GM12875 (cell line): ENCODE results near the gene ITFG2.

ENCODE experiments used
- H3K4me3 ChIP-seq: one replicate; pipeline ENCODE4 v1.5.1; 2011; ENCODE audit warnings: low read depth, low read length, control low read depth
- TF ChIP-seq, protein P1 (sequence below): IDR thresholded peaks from 2 replicates; pipeline ENCODE4 v1.5.1; 2011; ENCODE audit warnings: low read depth, mild to moderate bottlenecking, control low read depth, inconsistent platforms, low read length, moderate library complexity, borderline replicate concordance; ENCODE audit not compliant: insufficient read depth

Gene ITFG2

DNA sequence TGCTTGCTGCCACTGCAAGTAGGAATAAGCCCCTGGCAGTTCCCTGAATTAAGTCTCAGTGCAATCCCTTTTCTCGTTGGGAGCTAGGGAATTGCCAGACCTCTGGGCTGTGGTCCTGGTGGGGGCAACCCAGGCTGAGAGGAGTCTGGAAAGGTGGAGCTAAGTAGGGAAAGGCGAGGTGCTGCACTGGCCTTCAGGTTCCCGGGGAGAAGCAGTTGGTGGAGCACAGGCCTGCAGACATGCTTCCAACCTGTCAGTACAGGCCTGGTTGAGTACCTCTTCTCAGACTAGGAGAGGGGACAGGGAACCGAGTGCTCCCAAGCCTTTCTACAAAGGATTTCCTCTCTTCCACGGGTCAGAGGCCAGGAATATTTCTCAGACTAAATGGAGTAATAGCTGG, 20.9 kb downstream of the ITFG2 start:
- no peak overlapping the region for H3K4me3 ChIP-seq
- TF ChIP-seq, protein P1, sequence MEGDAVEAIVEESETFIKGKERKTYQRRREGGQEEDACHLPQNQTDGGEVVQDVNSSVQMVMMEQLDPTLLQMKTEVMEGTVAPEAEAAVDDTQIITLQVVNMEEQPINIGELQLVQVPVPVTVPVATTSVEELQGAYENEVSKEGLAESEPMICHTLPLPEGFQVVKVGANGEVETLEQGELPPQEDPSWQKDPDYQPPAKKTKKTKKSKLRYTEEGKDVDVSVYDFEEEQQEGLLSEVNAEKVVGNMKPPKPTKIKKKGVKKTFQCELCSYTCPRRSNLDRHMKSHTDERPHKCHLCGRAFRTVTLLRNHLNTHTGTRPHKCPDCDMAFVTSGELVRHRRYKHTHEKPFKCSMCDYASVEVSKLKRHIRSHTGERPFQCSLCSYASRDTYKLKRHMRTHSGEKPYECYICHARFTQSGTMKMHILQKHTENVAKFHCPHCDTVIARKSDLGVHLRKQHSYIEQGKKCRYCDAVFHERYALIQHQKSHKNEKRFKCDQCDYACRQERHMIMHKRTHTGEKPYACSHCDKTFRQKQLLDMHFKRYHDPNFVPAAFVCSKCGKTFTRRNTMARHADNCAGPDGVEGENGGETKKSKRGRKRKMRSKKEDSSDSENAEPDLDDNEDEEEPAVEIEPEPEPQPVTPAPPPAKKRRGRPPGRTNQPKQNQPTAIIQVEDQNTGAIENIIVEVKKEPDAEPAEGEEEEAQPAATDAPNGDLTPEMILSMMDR = no peak

DNA sequence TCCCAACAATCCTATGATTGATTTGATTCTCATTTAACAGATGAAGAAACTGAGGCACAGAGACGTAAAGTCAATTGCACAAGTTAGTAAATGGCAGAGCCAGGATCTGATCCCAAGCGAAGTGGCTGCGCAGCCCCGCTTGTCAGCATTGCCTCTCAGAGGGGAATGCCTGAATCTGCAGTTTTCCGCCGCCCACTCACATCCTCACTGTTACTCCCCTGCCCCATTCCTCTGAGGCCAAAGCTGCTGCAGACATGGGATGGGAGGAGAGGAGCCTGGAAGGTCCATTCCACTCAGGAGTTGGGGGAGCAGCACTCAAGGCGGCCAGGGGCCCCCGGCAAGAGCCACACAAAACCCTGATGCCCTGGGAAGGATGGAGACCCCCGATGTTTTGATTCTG, 21.3 kb downstream of the ITFG2 start:
- TF ChIP-seq, protein P1 = no peak
- H3K4me3 ChIP-seq = no peak overlapping the region

DNA sequence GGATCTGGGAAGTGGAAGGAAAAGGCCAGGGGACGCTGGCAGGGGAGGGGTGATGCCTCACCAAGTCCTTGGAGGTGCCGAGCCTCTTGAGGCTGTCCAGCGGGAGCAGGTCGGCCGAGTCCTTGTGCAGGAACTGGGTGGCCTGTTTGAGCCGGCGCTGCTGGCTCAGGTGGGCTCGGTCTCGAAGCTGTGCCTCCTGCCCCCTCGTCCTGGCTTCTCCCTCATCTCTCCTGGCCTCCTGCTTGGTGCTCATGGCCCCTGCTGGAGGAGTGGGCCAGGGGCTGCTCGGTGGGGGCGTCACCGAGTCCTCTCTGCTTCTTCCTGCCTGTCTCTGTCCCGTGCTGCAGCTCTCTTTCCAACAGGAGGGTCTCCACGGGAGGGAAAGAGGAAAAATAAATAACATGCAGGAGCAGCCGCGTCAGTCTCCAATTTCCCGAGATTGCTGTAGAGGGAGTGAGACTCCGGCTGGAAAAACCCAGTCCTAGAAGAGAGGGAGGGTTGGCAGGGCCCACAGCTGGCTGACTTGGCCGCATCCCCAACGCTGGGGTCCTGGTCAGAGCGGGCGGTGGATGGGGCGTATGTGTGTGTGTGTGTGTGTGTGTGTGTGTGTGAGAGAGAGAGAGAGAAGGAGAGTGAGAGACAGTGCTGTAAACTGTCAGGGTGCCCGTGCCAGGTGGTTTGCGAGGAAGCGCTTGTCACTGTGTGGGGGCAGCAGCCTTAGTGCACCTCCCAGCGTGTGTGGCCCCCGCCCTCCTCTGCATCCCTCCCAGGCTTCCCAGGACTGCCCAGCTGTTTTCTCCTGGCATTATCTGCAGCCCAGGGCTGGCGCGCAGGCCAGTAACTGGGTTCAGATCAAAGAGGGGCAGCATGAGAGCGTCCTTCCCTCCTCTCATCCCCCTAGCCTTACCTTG, 22.4 kb downstream of the ITFG2 start, which contains the start of gene NRIP2:
TSS of gene NRIP2 (minus strand) at position 455 of the 911 bp plus-strand sequence. CDS start at position 403, 52 bp downstream.
- H3K4me3 ChIP-seq = no peak within 1 kb of the TSS

DNA sequence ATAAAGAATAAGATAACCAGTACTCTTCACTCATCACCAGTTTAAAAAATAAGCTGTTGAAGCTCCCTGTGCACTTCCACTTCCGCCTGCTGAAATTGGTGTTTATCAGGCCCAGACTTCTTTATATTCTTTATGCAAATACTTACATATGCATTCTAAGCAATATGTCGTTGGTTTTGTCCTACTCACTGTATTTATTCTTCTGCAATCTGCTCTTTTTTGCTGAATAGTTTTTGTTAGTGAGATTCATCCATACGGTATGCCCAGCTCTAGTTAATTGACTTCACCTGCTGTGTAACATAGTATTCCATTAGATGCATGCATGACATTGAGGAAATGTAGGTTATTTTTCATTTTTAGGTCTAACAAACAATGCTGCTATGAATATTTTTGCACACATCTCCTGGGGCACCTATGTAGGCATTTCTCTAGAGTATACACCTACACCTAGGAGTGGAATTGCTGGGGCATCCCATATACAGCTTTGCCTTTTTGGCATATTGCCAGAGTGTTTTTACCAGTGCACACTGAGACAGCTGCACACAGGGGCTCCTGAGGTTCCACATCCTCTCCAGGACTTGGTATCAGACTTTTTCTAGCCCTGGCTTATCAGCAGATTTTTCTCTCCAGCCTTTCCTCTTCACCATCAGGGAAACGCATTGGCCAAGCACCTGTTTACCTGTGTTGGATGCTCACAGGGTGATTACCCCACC, 23.4 kb downstream of the ITFG2 start:
- no peak overlapping the region for H3K4me3 ChIP-seq
- TF ChIP-seq, protein P1 = no peak

More for the DNA sequence above, 22.4 kb downstream of the ITFG2 start, which contains the start of gene NRIP2:
- TF ChIP-seq, protein P1 = no peak

DNA sequence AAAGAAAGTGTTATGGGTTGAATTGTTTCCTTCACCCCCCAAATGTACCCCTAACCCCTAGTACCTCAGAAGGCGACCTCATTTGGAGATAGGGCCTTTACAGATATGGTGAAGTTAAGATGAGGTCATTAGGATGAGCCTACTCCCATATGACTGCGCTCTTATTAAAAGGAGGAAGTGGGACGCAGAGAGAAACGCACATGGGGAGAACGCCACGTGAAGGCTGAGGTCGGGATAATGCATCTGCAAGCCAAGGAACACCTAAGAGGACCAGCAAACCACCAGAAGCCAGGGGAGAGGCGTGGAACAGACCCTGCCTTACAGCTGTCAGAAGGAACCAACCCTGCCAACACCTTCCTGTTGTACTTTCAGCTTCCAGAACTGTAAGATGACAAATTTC, 24.1 kb downstream of the ITFG2 start:
- TF ChIP-seq, protein P1 = no peak
- no peak overlapping the region for H3K4me3 ChIP-seq

DNA sequence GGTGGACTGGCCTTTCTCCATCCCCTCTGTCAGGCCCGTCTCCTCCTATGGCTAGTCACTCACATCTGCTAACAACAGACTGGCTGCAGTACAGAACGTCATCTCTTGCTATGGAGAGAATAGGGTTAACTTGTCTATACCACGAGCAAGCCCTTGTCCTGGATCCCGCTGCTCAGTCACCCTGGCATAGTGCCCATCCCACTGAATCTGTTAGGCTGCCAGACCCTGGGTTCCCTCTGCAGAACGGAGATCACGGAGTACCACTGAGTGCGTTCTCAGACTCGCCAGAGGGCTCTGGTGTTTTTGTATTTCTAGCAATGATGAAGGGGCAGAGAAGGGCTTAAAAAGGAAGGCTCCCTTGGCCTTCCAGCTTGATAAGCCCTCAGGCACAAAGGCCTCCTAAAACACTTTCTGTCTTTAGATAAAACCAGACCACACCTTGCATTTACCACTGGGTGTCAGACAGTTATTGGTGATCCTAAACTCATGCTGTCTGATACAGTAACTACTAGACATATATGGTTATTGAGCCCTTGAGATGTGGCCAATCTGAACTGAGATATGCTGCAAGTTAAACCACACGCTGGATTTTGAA, 28.7 kb downstream of the ITFG2 start:
- TF ChIP-seq, protein P1 = no peak
- H3K4me3 ChIP-seq = no peak overlapping the region

DNA sequence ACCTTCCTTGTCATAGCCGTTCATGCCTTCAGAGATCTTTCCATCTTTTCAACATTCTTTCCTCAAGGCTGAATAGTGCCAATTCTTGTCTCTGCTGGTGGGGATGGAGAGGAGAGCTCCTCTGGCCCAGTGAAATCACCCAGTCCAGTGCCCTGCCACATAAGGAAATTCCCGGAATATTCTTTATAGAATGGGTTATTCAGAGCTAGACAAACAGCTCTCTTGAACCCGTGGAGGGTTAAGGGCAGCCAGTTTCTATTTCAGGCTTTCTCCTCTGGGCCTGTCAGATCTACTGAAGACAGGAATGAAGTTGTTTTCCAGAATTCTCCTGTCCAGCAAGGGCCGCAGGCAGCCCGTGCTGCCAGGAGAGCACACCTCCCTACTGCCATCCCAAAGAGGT, 30.5 kb downstream of the ITFG2 start:
- H3K4me3 ChIP-seq = no peak overlapping the region
- TF ChIP-seq, protein P1 = no peak
